ENCODE results near the gene IFNA8.

GRCh38 chr9:21402386-21403251 is 6.3 kb upstream of the IFNA8 start:
- TF ChIP-seq CTCF (IDR thresholded peaks at IDR 0.05; ENCODE audit: insufficient read depth, low read length, poor library complexity, severe bottlenecking) = no peak
- TF ChIP-seq EZH2phosphoT487 (conservative IDR thresholded peaks at IDR 0.05; ENCODE audit: low read length) = no peak

All from SU-DHL-6 (cell line).